Measurements from ENCODE around the gene RLN1.
"Not testable (repeated sequence)": the region's sequence is repeated elsewhere in the genome, so short reads cannot be mapped to it uniquely, and the experiment has no call there.

Gene RLN1, protein sequence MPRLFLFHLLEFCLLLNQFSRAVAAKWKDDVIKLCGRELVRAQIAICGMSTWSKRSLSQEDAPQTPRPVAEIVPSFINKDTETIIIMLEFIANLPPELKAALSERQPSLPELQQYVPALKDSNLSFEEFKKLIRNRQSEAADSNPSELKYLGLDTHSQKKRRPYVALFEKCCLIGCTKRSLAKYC

DNA sequence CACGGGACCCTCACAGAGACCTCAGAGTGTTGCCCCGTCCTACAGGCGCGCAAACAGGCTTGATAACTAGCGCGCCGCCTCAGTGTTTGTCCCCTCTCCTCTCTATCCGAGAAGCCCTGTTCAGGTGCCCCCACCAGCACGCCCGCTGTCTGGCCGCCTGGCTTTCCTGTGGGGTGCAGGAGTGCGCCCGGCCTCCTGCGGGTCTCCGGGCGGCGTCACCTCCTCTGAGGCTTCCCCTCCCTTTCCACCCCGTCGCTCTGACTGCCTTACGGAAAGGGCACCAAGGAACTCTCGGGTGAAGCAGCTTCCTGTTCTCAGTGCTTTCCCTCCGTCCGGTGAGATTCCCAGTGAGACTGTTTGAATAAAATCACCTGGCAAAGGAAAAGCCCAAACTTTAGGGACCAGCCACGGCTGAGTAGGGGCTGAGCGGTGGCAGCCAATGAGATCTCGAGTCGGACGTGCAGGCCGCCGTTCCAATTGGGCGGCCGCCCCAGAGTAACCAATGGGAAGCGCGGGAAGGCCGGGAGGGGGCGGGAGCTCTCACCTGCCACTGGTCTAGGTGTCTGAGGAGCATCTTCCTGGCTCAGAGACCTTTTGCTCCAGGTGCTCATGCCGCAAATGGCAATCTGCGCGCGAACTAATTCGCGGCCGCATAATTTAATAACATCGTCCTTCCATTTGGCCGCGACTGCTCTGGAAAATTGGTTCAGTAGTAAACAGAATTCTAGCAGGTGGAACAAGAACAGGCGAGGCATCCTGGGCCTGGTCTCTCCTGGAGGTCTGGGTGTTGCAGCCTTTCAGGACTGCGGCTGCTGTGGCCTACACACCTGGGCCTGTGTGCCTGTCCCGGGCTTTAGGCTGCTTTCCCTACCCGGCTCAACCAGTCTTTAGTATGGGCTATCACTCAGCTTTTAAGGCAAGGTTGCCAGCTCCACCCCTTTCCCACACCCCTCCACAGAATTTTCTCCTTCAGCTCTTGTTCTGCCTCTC lies at the start of gene RLN1:
Gene RLN1, minus strand, starts transcription at position 885 of the 990 bp plus-strand sequence. Its CDS starts 130 bp downstream, at position 755.
- not testable (repeated sequence) for DNase-seq (ENCODE audit: low spot score)

DNA sequence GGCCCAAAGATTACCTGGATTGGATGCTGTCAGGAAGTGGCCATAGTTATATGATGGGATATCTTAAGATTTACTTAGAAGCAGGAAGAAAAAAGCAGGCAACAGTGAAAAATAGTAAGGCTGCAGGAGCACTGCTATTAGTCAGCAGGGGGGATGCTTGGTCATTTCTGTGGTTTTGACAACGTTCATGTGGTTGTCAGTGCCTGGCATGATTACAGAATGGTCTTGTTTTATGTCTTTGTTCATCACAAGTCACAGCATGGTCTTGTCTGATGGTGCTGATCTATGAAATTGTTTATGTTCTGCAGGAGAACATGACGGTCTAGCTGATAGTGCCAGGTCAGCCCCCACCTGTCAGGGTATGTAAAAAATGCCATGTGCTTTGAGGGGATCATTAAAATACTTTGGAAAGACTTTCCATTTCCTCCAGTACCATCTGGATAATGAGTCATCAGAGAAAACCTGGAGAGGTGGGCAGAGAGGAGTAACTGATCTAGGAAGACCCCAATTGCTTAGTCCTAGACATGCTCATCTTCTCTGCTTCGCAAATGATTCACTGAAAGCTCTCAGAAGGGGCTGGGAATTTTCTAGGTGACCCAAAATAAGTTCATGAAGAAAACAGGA lies 49.5 kb upstream of the RLN1 start:
- DNase-seq (ENCODE audit: low spot score): peak; percentile 3

DNA sequence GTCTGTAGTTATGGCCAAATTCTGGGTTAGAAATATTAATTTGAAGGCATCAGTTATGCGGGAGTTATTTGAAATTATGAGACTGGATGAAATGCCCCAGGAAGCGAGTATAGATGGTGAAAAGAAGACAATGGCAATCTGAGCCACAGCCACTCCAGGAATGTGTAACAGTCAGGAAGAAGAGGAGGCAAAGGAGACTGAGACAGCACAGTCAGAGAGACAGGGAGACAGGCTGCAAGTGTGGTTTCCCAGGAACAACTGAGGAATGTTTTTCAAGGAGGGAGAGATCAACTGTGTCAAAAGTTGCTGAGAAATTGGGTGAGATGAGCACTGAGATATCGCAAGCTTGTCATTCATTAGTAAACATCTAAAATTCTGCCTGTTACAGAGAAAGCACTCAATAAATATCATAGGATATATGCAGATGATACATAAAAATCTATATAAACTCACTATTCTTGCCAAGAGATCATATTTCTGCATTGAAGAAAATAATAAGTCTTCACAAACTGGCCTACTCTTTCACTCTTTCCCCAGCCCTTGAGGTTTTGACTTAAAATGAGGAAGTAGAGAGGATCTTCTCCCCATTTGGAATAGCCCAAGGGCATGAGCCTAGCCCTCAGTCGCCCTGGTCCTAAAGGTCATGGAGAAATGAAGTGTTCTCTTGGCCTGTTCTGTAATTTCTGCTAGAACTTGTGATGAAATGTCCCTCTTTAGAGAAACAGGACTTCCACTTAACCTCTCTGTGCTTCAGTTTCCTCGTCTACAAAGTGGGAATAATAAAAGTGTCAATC lies 48.5 kb upstream of the RLN1 start:
- DNase-seq (ENCODE audit: low spot score): no peak

DNA sequence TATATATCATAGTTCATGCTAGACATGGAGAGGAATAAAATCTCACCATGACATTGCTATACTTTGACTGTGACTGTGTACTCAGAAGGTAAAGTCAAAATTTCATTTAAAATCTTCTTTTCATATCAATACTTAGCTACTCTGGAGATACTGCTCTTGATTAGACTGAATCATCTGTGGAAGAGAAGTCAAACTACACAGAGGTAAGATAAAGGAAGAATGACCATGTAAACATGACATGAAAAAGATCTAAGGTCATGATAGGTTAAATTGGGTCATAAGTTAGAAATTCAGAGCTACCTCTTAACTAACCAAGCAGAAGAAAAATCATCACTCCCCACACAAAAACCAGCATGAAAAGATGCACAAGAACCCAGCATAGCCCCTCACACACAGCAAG lies 44.8 kb upstream of the RLN1 start:
- no peak for DNase-seq (ENCODE audit: low spot score)

DNA sequence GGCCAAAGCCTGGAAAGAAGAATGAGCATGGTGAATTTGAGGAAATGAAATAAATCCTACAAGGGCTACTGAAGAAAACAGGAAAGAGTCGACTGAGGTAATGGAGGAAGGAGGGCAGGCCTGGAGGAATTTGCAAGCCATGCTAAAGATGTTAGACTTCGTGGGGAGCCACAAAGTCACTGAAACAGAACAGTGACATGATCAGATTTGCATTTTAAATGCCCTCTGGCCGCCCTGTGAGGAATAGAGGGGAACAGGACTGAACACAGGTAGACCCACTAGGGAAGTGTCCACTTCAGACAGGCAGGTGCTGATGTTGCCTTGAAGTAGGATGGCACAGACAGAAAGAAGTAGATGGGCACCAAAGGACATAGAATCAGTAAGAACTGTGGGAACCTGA lies 42.8 kb upstream of the RLN1 start:
- DNase-seq (ENCODE audit: low spot score): no peak

DNA sequence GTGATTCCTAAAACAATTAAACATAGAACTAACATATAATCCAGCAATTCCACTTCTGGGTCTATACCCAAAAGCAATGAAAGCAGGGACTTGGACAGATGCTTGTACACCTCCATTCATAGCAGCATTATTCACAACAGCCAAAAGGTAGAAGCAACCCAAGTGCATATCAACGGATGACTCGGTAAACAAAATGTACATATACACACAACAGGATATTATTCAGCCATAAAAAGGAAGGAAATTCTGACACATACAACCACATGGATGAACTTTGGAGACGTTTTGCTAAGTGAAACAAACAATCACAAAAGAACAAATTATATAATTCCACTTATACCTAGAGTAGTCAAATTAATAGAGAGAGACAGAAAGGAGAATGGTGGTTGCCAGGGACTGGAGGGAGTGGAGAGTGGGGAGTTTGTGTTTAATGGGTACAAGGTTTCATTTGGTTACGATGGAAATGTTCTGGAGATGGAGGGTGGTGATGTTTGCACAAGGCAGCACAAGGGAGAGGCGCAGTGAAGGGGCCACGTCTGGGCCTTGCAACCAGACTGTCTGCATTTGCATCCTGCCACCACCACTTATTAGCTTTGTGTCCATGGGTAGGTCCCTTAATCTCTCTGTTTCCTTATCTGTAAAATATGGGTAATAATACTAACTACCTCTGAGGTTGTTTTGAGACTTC lies 36.3 kb upstream of the RLN1 start:
- no peak for DNase-seq (ENCODE audit: low spot score)

DNA sequence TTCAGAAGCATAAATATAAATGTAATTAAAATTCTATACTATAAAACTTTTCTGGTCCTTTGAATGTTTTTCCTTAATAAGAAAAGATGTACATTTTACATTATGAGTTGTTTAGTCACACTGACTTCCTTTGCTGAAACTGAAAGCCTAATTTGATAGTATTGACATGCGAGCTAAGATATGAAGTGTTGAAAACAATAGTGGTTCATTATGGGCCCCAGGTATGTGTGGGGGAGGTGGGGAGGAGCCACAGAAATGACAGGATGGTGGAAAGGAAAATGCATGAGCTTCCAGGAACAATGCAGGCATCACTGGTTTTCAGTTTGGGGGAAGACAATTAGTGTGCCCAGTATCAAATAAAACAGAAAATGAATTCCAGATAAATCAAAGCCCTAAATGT lies 35.4 kb upstream of the RLN1 start:
- DNase-seq (ENCODE audit: low spot score): no peak

DNA sequence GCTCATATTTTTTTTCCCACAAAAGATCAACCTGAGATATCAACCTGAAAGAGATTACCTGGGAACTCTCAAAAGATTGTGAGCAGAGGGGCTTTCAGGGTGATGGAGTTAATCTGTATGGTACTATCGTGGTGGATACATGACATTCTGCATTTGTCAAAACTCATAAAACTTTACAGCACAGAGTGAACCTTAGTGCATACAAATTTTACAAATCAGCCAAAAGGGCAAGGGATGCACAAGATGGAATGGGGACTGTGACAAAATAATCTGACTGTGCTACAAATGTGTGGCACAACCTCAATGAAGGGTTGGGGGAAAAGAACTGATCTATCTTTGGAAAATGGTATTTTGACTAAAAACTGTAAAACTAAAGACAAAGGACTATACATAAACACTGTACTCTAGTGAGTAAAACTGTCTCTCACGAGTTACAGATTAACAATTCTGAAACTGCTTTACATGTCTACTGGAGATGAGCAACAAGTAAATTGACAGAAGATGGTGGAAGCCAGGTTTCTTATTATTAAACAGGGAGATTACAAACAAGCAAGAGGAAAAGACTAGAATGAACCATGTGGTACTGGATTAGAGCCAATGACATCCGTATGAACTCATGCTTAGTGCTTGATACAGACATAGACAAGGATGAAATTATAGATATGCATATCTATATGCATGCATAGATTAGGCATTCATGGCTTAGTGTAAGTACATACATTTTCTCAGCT lies 24.8 kb upstream of the RLN1 start:
- DNase-seq (ENCODE audit: low spot score): no peak

DNA sequence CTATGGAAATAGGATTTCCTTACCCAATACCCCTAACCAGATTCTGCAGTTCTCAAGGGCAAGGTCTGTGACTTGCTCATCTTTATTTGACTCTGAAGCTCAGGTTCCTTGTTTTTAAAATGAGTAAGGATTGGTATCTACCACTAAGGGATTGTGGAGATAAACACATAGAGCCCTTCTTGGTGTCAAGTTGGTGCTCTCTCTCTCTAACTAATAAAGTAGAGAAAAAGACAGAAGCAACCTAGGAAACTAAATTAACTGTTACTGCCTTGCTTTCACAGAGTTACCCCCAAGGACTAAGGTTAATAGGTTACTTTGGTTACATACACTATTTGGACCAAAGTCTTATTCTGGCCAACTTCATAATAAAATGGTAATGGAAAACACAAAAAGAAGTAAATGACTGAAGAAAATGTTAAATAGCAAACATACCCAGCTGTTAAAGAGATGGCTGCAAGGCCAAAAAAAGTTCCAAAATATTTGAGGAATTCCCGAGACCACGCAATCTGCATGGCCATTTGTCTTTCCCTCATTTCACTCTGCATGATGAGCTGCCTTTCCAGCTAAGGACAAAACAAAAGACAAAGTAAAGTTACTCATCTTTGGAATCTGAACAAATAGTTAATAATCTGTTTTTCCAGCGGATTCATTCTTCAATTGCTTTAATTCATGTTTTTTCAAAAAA lies 21.8 kb upstream of the RLN1 start:
- no peak for DNase-seq (ENCODE audit: low spot score)

DNA sequence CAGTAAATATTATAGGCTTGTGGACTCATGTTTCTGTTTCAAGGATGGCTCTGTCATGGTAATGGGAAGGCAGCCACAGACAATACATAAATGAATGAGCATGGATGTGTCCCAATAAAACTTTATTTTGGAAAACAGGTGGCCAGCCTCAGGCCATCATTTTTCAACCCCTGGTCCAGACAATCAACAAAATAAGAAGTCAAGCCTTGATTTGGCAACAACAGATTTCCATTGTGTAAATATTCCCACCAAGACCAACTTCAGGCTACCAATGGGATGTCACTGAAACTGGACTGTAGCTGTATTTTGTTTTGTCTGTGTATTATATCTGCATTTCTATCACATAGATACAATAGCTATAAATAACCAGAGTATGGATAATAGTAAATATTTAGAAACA lies 20.7 kb upstream of the RLN1 start:
- DNase-seq (ENCODE audit: low spot score): no peak

DNA sequence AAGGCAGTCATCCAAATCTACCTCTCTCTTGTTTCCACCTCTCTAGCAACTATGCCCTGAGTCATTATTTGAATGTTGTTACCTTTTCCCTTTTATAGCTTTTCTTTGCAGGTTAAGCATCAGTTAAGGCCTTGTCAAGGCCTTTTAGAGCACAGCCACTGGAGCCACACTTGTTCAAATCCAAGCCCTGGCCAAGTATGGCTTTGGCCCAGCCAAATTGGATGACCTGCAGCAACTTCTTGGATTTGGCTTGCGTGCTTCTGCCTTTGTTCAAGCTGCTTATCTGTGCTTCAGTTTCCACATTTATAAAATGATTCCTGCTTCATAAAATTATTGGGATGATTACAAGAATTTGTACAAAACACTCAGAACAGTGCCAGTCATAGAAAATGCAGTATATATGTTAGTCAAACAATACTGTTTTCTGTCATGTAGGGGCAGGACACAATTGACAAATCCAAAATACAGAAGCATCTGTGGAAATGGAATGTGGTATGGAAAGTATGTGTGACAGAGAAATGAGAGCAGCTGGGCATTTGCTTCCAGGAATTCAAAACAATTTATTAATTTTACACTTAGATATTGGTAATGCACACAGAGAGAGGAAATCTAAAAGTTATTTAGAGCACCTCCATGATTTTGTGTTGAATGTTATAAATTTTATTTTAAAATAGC lies 17.9 kb upstream of the RLN1 start:
- DNase-seq (ENCODE audit: low spot score): no peak

DNA sequence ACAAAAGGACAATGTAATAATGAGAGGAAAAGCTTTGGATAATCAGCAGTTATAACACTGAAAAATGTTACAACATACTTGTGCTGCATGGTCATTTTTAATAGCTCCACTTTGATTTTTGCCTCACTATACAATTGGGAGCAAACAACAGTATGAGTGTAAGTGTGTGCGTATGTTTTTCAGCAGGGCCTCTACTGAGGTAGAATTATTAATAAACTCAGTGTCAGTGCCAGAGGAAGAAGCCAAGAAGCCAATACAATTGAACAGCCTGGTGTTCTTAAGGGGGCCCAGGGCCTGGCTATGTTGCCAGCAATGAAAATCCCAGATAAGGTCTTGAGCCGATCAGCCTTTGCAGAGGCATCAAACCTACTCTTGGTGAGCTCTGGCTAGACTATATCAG lies 16.1 kb upstream of the RLN1 start:
- no peak for DNase-seq (ENCODE audit: low spot score)

DNA sequence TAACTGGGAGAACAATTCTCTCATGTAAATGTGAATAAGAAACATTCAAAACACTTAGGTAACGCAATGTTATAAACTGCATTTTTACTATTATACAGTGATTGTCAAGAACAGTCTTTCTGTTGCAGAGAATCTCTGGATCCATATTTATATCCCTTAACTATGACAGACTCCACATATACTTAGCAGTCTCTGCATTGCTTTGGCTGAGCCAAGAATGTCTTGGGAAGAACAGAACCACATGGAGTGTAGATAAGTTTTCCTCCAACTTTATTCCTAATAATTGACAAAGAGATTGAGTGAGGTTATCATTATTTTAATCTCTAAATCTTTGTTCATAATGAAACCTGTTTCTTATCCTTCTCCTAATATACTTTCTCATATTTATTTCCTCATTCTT lies 15.6 kb upstream of the RLN1 start:
- DNase-seq (ENCODE audit: low spot score): no peak

DNA sequence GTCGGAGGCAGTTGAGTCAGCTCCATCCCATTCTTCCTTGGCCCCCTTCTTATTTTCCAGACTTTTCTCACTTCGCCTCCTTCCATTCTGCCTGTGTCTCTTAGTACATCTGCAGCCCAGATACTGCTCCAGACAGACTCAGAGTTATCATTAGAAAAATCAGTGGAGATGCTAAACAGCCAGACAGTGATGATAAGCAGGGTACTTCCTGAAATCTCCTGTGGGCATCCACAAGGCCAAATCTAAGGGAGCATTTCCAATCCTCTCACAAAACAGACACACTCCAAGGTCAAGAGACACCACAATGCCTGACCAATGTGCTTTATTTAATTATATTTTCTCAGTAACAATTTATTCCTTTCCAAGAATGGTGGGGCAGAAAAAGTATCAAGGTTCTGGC lies 14.5 kb upstream of the RLN1 start:
- DNase-seq (ENCODE audit: low spot score): no peak

DNA sequence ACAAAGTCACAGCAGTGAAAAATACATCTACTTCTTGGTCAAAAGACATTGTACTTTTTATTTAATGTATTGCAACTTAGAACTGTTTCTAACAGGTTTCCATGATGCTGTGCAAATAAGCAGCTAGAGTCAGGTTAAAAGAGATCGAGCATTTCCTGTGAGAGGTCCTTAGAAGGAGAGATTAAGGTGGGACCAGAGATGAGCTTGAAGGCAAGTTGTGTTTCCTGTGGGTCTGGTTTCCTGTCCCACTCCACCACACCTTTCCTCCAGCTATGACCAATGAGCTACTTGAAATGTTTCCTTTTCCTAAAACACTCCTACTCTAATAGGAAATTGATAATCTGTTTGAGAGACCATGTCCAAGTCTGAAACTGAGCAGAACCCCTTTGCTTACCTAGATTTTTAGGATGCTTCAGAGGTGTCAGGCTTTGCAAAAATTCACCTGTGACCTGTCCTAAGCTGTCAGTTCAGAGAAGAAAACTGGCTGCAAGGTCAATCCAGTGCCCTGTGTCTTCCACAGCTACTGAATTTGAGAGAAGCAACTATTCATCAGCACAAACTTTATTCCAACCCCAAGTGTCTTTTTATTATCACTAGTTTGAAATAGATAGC lies 13.1 kb upstream of the RLN1 start:
- no peak for DNase-seq (ENCODE audit: low spot score)

DNA sequence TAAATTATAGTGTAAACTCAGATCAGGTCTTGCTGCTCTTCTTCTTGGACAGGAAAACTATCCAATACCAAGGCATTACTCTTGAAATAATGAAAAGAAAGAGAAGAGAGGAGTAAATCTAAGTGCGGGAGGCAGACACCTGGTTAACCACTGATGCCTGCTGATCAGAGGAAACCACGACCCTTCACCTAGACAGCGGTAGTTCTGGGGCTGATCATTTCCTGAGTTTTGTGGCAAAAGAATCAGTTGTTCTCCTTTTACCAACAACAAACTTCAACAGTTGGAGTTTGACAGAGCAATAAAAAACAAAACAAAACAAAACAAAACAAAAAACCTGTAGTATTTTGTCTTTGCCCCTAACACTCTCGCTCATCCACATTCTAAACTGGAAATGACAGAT lies 3.0 kb downstream of the RLN1 start:
- no peak for DNase-seq (ENCODE audit: low spot score)

DNA sequence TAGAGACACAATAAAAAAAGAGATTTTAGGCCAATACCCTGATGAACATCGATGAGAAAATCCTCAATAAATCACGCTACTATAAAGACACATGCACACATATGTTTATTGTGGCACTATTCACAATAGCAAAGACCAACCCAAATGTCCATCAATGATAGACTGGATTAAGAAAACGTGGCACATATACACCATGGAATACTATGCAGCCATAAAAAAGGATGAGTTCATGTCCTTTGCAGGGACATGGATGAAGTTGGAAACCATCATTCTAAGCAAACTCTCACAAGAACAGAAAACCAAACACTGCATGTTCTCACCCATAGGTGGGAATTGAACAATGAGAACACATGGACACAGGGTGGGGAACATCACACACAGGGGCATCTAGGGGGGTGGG lies 8.4 kb downstream of the RLN1 start:
- DNase-seq (ENCODE audit: low spot score): not testable (repeated sequence)

DNA sequence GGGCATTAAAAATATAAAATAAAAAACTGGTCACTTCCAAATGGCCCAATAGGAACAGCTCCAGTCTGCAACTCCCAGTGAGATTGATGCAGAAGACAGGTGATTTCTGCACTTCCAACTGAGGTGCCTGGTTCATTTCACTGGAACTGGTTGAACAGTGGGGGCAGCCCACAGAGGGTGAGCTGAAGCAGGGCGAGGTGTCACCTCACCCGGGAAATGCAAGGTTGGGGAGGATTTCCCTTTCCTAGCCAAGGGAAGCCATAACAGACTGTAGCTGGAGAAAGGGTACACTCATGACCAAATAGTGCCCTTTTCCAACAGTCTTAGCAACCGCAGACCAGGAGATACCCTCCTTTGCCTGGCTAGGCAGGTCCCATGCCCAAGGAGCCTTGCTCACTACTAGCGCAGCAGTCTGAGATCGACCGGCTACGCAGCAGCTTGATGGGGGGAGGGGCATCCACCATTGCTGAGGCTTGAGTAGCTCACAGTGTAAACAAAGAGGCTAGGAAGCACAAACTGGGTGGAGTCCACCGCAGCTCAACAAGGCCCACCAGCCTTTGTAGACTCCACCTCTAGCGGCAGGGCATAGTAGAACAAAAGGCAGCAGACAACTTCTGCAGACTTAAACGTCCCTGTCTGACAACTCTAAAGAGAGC lies 12.7 kb downstream of the RLN1 start:
- DNase-seq (ENCODE audit: low spot score): no peak

DNA sequence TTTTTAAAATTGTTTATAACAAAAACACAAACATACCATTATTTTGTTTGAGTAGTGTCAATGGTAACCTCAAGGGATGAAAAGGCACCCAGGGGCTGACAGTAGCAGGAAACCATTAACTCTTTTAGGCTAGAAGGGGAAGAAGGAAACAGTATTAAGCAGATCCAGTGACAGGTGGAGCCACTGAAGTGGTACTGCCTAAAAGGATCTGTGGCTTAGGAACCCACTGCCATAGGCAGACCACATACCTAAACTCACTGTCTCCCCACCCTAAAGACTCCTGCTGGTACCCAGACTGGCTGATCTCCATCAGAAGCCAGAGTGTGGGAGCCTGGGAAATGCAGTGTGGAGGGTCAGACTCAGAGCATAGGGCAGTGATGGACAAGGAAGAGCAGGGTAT lies 13.5 kb downstream of the RLN1 start:
- no peak for DNase-seq (ENCODE audit: low spot score)
